GM12874 (cell line): ENCODE data around the gene MYO10.

ENCODE experiments used
- TF ChIP-seq, protein P1 (sequence below): IDR thresholded peaks from 2 replicates; pipeline ENCODE4 v1.5.1; 2011; ENCODE audit warnings: low read depth, mild to moderate bottlenecking, control low read depth, low read length, moderate library complexity; ENCODE audit not compliant: insufficient read depth

Gene MYO10

DNA sequence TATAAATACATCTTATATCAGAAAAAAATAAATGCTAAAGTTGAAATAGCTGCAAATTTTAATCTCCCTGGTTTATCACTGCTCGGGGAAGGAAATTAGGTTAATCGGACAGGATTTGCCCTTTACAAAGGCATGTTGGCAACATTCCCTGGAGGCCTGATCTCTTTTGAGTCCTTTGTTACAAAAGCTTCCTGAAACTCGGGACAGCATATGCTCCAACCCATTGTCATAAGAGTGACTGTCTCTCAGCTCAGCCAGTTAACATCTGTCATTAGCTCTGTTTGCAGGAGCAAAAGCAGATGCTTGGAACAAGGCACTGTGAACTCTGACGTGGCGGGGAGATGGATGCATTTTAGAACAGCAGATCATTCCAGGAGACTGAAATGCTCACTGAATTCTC, 80.6 kb downstream of the MYO10 start:
- TF ChIP-seq, protein P1, sequence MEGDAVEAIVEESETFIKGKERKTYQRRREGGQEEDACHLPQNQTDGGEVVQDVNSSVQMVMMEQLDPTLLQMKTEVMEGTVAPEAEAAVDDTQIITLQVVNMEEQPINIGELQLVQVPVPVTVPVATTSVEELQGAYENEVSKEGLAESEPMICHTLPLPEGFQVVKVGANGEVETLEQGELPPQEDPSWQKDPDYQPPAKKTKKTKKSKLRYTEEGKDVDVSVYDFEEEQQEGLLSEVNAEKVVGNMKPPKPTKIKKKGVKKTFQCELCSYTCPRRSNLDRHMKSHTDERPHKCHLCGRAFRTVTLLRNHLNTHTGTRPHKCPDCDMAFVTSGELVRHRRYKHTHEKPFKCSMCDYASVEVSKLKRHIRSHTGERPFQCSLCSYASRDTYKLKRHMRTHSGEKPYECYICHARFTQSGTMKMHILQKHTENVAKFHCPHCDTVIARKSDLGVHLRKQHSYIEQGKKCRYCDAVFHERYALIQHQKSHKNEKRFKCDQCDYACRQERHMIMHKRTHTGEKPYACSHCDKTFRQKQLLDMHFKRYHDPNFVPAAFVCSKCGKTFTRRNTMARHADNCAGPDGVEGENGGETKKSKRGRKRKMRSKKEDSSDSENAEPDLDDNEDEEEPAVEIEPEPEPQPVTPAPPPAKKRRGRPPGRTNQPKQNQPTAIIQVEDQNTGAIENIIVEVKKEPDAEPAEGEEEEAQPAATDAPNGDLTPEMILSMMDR, result no peak

DNA sequence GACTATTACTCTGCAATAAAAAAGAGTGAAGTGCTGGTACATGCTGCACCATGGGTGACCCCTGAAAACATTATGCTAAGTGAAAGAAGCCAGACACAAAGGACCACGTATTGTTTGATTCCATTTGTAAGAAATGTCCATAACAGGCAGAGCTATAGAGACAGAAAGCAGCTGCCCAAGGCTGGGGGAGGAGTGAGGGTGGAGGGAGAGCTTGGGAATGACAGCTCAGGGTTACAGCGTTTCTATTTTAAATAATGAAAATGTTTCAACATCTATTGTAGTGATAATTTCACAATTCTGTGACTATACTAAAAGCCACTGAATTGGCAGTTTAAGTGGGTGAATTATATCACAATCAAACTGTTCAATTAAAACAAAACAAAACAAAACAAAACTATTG, 81.7 kb downstream of the MYO10 start:
- TF ChIP-seq, protein P1, result no peak

DNA sequence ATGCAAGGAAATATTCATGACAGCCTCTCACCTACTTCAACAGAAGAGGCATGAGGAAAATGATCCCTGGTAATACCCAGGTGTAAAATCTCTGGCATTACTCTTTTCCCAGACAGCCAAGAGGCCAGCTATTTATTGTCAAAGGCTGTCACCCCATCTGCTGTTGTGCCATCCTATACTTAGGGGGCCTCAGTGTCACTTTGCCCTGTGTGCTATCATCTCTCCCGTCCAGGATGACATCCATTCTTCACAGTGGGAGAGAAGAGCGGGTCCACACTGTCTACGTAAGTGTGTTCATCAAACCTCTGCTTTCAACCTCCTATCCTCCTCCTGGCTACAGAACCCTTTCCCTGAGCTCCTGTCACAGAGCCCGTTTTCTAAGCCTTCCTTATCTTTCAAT, 82.6 kb downstream of the MYO10 start:
- TF ChIP-seq, protein P1, result no peak

DNA sequence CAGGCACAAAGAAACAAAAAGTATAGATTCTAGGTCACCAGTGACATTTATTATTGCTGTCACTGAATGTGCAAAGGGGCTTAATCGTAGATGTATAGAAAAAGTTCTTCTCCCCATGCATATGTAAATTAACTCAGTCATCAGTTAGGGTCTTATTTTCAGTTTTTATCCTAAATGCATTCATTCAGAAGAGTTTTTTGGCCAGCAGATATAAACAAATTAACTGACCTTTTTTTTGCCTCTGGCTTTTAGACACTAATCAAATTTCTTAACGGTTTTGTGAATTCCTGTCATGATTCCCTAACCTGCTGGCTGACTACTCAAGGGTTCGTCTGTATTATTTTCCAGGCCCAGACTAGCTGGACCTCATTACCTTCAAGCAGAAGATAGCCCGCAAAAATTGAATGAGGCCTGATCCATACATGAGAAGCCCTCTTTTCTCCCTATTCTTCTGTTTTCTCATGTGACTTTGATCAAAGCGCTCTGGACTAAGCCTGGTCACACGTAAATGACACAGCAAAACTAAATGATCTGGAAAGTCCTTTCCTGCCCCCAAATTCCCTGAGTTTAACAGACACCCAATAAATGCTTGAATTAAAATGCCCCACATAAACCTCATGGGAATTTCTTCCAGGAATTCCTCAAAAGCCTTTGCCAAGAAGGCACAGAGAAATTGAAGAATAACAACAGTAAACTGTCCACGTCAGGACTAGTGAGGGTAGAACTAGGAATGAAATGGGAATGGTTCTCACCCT, 83.7 kb downstream of the MYO10 start:
- TF ChIP-seq, protein P1, result no peak

DNA sequence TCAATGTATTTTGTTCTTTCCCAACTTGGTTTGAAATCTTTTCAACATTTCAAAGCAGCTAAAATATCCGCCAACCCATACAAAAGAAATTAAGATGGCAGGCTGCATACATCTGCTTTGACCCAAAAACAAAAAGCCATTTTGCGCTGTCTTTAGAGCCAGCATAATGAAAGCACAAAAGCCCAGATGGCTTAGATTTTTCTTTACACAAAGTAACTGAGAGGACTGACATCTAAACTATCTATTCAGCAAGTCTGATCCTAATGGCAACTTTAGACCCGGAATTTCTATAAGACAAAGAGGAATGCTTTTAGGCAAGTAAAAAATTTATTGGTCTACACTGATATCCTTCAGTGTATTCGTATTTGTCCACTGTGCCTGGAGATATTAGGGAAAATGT, 86.3 kb downstream of the MYO10 start:
- TF ChIP-seq, protein P1, result no peak

DNA sequence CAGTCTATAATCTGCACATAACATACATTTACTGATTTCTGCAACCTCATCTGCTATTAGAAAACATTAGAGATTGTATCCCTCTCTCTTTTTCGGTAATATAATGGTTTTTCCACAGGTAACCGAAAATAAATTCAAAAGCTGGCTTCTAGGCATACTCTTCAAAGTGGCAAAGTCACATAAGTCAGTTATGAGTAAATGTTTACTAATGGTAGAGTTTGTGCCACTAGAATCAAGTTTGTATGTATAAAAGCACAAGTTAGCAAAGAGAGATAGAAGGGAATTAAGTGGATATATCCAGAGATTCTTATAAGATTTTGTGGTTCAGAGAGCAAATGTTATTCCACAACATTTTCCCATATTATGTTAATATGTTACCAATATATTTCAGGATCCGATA, 86.9 kb downstream of the MYO10 start:
- TF ChIP-seq, protein P1, result no peak

DNA sequence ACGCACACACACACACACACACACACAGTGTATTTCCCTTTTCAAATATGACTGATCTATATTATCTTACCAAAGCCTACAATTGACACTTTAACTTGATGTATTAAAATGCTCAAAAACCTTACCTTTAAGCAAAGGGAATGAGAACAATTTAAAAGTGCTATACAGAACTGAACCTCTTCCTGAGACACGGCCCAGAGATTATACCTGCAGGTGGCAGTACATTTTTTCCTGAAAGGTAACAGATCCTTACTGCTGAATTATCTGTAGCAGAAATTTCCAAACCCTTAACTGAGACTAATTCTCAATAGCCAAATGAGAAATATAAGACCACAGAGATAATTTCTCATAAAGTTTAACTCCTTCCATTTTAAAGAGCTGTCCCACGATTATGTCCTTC, 91.1 kb downstream of the MYO10 start:
- TF ChIP-seq, protein P1, result no peak
